WERI-Rb-1 (cell line): ENCODE results near the gene RHNO1.

ENCODE experiments used
- DNase-seq: peaks from one replicate; pipeline ENCODE4 v3.0.0-alpha.2; 2020
- H3K27ac ChIP-seq: fragments of 250-450 bp; sonication (Bioruptor Pico); 2 replicates; pipeline ENCODE4 v1.5.1; 2020; ENCODE audit warnings: mild to moderate bottlenecking, moderate library complexity
- H3K27me3 ChIP-seq: fragments of 250-450 bp; sonication (Bioruptor Pico); 2 replicates; pipeline ENCODE4 v1.5.1; 2021; ENCODE audit warnings: mild to moderate bottlenecking, low read depth, moderate library complexity; ENCODE audit not compliant: insufficient read depth, severe bottlenecking
- H3K36me3 ChIP-seq: fragments of 250-450 bp; sonication (Bioruptor Pico); 2 replicates; pipeline ENCODE4 v1.5.1; 2020; ENCODE audit warnings: mild to moderate bottlenecking, moderate library complexity
- H3K4me3 ChIP-seq: 2 replicates; pipeline ENCODE4 v1.5.1; 2011; ENCODE audit warnings: low read depth, mild to moderate bottlenecking, control low read depth, low read length
- H3K9me3 ChIP-seq: fragments of 250-450 bp; sonication (Bioruptor Pico); 2 replicates; pipeline ENCODE4 v1.5.1; 2021; ENCODE audit warnings: mild to moderate bottlenecking, moderate library complexity; ENCODE audit not compliant: severe bottlenecking
- TF ChIP-seq, protein P1 (sequence below): IDR thresholded peaks from 2 replicates; pipeline ENCODE4 v1.5.1; 2011; ENCODE audit warnings: low read depth, mild to moderate bottlenecking, control low read depth, inconsistent platforms, low read length

RHNO1 gene

DNA sequence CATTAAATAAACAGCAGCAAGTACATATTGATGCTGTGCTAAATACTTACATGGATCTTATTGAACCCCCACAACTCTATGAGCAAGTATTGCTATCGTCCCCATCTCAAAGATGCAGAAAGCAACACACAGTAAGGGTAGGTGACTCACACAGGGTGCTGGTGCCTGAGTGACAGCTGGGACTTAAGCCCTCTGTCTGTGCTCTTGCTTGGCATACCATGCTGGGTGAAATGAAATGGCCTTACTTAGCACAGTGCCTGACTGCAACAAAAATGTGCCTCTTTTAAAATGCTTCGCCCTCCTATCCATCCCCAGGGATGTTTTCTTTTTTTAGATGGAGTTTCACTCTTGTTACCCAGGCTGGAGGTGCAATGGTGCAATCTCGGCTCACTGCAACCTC, 21.0 kb upstream of the RHNO1 start:
- TF ChIP-seq, protein P1, sequence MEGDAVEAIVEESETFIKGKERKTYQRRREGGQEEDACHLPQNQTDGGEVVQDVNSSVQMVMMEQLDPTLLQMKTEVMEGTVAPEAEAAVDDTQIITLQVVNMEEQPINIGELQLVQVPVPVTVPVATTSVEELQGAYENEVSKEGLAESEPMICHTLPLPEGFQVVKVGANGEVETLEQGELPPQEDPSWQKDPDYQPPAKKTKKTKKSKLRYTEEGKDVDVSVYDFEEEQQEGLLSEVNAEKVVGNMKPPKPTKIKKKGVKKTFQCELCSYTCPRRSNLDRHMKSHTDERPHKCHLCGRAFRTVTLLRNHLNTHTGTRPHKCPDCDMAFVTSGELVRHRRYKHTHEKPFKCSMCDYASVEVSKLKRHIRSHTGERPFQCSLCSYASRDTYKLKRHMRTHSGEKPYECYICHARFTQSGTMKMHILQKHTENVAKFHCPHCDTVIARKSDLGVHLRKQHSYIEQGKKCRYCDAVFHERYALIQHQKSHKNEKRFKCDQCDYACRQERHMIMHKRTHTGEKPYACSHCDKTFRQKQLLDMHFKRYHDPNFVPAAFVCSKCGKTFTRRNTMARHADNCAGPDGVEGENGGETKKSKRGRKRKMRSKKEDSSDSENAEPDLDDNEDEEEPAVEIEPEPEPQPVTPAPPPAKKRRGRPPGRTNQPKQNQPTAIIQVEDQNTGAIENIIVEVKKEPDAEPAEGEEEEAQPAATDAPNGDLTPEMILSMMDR, result no peak
- Histone ChIP-seq H3K36me3 (peaks cover 35% of the 10 kb centered on the region), H3K9me3 (no peaks in the 10 kb centered on the region), H3K27me3 (no peaks in the 10 kb centered on the region), H3K27ac (no peak overlapping the region), H3K4me3 (no peak overlapping the region)
- peak; percentile 31 for DNase-seq

DNA sequence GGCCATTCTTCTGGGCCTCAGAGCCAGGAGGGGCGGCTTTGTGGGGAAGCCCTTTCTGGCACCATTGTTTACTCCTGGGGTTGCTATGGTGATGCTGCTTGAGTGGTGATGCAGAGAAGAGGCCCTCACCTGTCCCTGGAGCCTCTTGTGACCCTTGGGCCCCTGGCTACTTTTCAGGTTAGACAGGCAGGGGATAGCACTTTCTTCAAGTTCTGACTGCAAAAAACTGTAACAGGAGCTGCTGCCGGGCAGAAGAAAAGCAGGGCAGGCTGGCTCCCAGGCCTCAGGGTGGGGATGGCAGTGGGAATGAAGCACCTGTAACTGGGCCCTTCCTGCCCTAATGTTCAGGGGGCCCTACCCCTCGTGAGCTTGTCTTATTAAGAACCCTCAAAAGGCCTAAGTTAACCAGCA, 20.0 kb upstream of the RHNO1 start, which contains the start of gene TEX52:
Gene TEX52 (minus strand): TSS at position 19 of the 411 bp plus-strand sequence. CDS start 13 bp downstream, at position 6.
- H3K27me3 ChIP-seq, result no peaks in the 10 kb centered on the region
- no peaks in the 10 kb centered on the region for H3K9me3 ChIP-seq
- peaks cover 44% of the 10 kb centered on the region for H3K36me3 ChIP-seq
- TF ChIP-seq, protein P1, result no peak
- no peak within 1 kb of the TSS for H3K4me3 ChIP-seq
- no peak within 1 kb of the TSS for H3K27ac ChIP-seq
- DNase-seq, result no peak

DNA sequence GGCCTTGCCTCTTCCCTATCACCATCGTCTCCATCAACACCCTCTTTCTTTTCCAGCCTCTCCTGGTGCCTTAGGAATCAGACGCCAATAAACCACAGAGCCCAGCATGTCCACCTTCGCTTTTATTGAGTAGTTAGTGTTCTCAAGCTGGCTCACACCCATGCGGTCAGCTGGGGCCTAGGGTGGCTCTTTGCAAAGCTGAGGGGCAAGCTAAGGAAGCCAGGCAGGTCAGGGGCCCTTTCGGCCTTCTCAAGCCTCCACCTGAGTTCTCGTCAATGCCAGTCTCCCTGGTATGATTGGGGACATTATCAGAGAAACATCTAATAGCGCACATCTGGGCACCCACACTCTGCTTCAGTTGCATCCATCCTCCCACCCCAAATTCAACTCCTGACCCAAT, 19.4 kb upstream of the RHNO1 start:
- H3K27ac ChIP-seq, result no peak overlapping the region
- no peak overlapping the region for H3K4me3 ChIP-seq
- TF ChIP-seq, protein P1, result no peak
- no peak for DNase-seq
- no peaks in the 10 kb centered on the region for H3K27me3 ChIP-seq
- H3K36me3 ChIP-seq, result peaks cover 50% of the 10 kb centered on the region
- H3K9me3 ChIP-seq, result no peaks in the 10 kb centered on the region

- Histone ChIP-seq H3K4me3 (no peak overlapping the region), H3K27me3 (no peaks in the 10 kb centered on the region), H3K36me3 (peaks cover 58% of the 10 kb centered on the region), H3K27ac (no peak overlapping the region), H3K9me3 (no peaks in the 10 kb centered on the region)
- DNase-seq, result no peak
- TF ChIP-seq, protein P1, result no peak
Observed at GRCh38 chr12:2858334-2858733, 18.7 kb upstream of the RHNO1 start.

DNA sequence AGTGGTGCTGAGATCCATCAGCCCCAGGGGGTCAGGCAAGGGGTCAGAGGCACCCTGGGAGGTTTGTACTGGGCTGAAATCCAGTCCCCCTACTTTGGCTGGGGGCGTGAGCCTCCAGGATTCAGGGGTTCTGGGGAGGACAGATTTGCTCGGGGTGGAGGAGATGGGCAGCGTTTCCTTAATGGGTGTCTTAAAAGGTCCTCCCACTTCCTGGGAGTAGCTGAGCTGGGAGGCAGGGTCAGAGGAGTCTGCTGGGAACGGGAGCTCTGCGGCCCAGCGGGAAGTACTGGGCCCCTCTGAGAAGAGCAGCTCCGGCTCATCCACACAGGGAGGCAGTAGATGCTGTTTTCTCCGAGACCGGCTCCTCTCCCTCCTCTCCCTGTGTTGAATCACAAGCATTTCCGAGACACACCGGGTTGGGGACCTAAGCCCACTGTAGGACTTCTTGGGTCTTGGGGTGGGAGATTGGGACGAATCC, 18.0 kb upstream of the RHNO1 start:
- Histone ChIP-seq H3K36me3 (peaks cover 64% of the 10 kb centered on the region), H3K27me3 (no peaks in the 10 kb centered on the region), H3K27ac (no peak overlapping the region), H3K9me3 (no peaks in the 10 kb centered on the region), H3K4me3 (no peak overlapping the region)
- TF ChIP-seq, protein P1, result no peak
- no peak for DNase-seq

GRCh38 chr12:2860170-2860569, 16.9 kb upstream of the RHNO1 start:
- H3K27me3 ChIP-seq, result no peaks in the 10 kb centered on the region
- H3K4me3 ChIP-seq, result no peak overlapping the region
- H3K27ac ChIP-seq, result no peak overlapping the region
- H3K36me3 ChIP-seq, result peaks cover 76% of the 10 kb centered on the region
- no peak for DNase-seq
- no peaks in the 10 kb centered on the region for H3K9me3 ChIP-seq
- TF ChIP-seq, protein P1, result no peak
